WTC11 (cell line): ENCODE data around the gene RFX3. TPM values are rescaled to one million over a fixed set of nuclear protein-coding genes. Genes with fewer than 3 reads are reported as not detected.

Experiments used
- ATAC-seq: fragments of 200-7000 bp; cut with Tn5 transposase; 2 replicates; pipeline ENCODE4 v1.10.0; 2021; ENCODE audit warnings: mild to moderate bottlenecking, moderate library complexity
- CTCF ChIA-PET: fragments of 300-600 bp; sonication (Branson Sonifier 250); formaldehyde crosslinking; loops from one replicate; lab custom pipeline; 2021; ENCODE audit warnings: antibody characterized with exemption; lab: Charles Lee
- POLR2A ChIA-PET: fragments of 350-600 bp; sonication (Branson Sonifier 250); formaldehyde crosslinking; loops from one replicate; lab custom pipeline; 2021; ENCODE audit warnings: antibody characterized with exemption; lab: Charles Lee
- DNase-seq: peaks from one replicate; pipeline ENCODE4 v3.0.0; 2021; ENCODE audit warnings: low spot score
- H3K27ac Mint-ChIP-seq: 2 replicates; pipeline ENCODE4 v1.8.0; 2021; ENCODE audit warnings: mixed read lengths
- H3K27me3 Mint-ChIP-seq: 2 replicates; pipeline ENCODE4 v1.8.0; 2021; ENCODE audit warnings: low read depth, mild to moderate bottlenecking, moderate library complexity, mixed read lengths
- H3K36me3 Mint-ChIP-seq: 2 replicates; pipeline ENCODE4 v1.8.0; 2021; ENCODE audit warnings: mixed read lengths
- H3K4me1 Mint-ChIP-seq: 2 replicates; pipeline ENCODE4 v1.8.0; 2022; ENCODE audit warnings: mixed read lengths
- H3K4me3 Mint-ChIP-seq: 2 replicates; pipeline ENCODE4 v1.8.0; 2021; ENCODE audit warnings: mild to moderate bottlenecking, moderate library complexity, mixed read lengths
- H3K9me3 Mint-ChIP-seq: 2 replicates; pipeline ENCODE4 v1.8.0; 2021; ENCODE audit warnings: mixed read lengths
- CREM ChIP-seq: sonication (generic); formaldehyde crosslinking; IDR thresholded peaks from 2 replicates; pipeline ENCODE4 v1.8.1; 2022; ENCODE audit warnings: mild to moderate bottlenecking, missing genetic modification reagents, moderate library complexity
- E2F1 ChIP-seq: sonication (generic); formaldehyde crosslinking; IDR thresholded peaks from 2 replicates; pipeline ENCODE4 v1.8.0; 2022; ENCODE audit warnings: mild to moderate bottlenecking, missing genetic modification reagents
- EMX1 ChIP-seq: fragments of 250-450 bp; sonication (Bioruptor Pico); IDR thresholded peaks from 2 replicates; pipeline ENCODE4 v1.8.0; 2021; ENCODE audit warnings: mild to moderate bottlenecking
- ERG ChIP-seq: fragments of 250-450 bp; sonication (Bioruptor Pico); IDR thresholded peaks from 2 replicates; pipeline ENCODE4 v1.8.0; 2021; ENCODE audit warnings: mild to moderate bottlenecking
- ETV6 ChIP-seq: sonication (generic); formaldehyde crosslinking; IDR thresholded peaks from 2 replicates; pipeline ENCODE4 v1.8.1; 2022; ENCODE audit warnings: mild to moderate bottlenecking, missing genetic modification reagents
- MAX ChIP-seq: sonication (generic); formaldehyde crosslinking; IDR thresholded peaks from 2 replicates; pipeline ENCODE4 v1.8.0; 2022; ENCODE audit warnings: mild to moderate bottlenecking, missing genetic modification reagents
- SMAD4 ChIP-seq: sonication (generic); formaldehyde crosslinking; IDR thresholded peaks from 2 replicates; pipeline ENCODE4 v1.8.0; 2022; ENCODE audit warnings: mild to moderate bottlenecking, missing genetic modification reagents
- USF1 ChIP-seq: sonication (generic); formaldehyde crosslinking; IDR thresholded peaks from 2 replicates; pipeline ENCODE4 v1.8.0; 2022; ENCODE audit warnings: mild to moderate bottlenecking, missing genetic modification reagents
- total RNA-seq: library from RNA; stranded (reverse); gene quantifications from 3 replicates; pipeline ENCODE4 v1.2.3, GENCODE V29; 2021
- TF ChIP-seq, protein P1 (sequence below): sonication (generic); formaldehyde crosslinking; IDR thresholded peaks from 2 replicates; pipeline ENCODE4 v1.8.1; 2023; ENCODE audit warnings: mild to moderate bottlenecking, missing genetic modification reagents, moderate library complexity

The RFX3 gene
- total RNA-seq, 1 experiment from 2014 or later, result 13.7 TPM

DNA sequence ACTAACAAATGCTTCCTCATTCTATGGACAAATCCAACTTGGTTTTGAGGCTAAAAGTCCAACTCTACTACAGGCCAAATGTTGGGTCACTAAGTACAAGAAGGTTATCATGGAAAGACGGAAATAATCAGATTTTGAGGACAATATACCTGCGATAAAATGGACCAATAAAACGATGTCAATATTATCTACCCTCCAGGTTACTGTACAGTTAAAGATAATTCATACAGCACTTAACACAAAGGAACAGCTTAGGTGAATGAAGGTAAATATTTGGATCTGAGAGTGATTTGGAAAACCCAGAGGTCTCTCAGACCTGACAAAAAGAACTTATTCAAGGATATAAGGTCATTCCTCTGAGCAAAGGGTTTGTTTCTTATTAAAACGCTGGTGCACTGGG is 352.4 kb downstream of the RFX3 start:
- ATAC-seq (no peak), DNase-seq (no peak)
- Mint-ChIP-seq H3K4me3 (no peak overlapping the region), H3K4me1 (peaks cover 15% of the 10 kb centered on the region), H3K27me3 (no peaks in the 10 kb centered on the region), H3K9me3 (no peaks in the 10 kb centered on the region), H3K36me3 (no peaks in the 10 kb centered on the region), H3K27ac (no peak overlapping the region)
- ChIA-PET POLR2A (no interaction called here), CTCF (no interaction called here)
- TF ChIP-seq MAX (CRISPR knock-in tag), result no peak
- no peak for TF ChIP-seq CREM (CRISPR knock-in tag)
- TF ChIP-seq SMAD4 (CRISPR knock-in tag), result no peak
- TF ChIP-seq, protein P1, sequence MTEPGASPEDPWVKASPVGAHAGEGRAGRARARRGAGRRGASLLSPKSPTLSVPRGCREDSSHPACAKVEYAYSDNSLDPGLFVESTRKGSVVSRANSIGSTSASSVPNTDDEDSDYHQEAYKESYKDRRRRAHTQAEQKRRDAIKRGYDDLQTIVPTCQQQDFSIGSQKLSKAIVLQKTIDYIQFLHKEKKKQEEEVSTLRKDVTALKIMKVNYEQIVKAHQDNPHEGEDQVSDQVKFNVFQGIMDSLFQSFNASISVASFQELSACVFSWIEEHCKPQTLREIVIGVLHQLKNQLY (CRISPR knock-in tag), result no peak

GRCh38 chr9:3170819-3171218 is 355.0 kb downstream of the RFX3 start:
- TF ChIP-seq E2F1 (CRISPR knock-in tag), result no peak
- no peak for TF ChIP-seq ERG (CRISPR knock-in tag)
- no peak for TF ChIP-seq USF1 (CRISPR knock-in tag)
- no peak for TF ChIP-seq EMX1 (CRISPR knock-in tag)
- TF ChIP-seq ETV6, result no peak
- Mint-ChIP-seq H3K27me3 (no peaks in the 10 kb centered on the region), H3K4me1 (peaks cover 7% of the 10 kb centered on the region), H3K36me3 (no peaks in the 10 kb centered on the region), H3K27ac (no peak overlapping the region), H3K9me3 (no peaks in the 10 kb centered on the region), H3K4me3 (no peak overlapping the region)
- ChIA-PET POLR2A (no interaction called here), CTCF (no interaction called here)
- DNase-seq (no peak), ATAC-seq (no peak)
